Measurements from ENCODE around the gene RNF222. TPM values are rescaled to one million over a fixed set of nuclear protein-coding genes. Genes with fewer than 3 reads are reported as not detected.

Gene RNF222
- total and polyA plus RNA-seq, 2 experiments from 2014 or later, result 0.07 TPM; not detected in 1

- TF ChIP-seq, protein P1, sequence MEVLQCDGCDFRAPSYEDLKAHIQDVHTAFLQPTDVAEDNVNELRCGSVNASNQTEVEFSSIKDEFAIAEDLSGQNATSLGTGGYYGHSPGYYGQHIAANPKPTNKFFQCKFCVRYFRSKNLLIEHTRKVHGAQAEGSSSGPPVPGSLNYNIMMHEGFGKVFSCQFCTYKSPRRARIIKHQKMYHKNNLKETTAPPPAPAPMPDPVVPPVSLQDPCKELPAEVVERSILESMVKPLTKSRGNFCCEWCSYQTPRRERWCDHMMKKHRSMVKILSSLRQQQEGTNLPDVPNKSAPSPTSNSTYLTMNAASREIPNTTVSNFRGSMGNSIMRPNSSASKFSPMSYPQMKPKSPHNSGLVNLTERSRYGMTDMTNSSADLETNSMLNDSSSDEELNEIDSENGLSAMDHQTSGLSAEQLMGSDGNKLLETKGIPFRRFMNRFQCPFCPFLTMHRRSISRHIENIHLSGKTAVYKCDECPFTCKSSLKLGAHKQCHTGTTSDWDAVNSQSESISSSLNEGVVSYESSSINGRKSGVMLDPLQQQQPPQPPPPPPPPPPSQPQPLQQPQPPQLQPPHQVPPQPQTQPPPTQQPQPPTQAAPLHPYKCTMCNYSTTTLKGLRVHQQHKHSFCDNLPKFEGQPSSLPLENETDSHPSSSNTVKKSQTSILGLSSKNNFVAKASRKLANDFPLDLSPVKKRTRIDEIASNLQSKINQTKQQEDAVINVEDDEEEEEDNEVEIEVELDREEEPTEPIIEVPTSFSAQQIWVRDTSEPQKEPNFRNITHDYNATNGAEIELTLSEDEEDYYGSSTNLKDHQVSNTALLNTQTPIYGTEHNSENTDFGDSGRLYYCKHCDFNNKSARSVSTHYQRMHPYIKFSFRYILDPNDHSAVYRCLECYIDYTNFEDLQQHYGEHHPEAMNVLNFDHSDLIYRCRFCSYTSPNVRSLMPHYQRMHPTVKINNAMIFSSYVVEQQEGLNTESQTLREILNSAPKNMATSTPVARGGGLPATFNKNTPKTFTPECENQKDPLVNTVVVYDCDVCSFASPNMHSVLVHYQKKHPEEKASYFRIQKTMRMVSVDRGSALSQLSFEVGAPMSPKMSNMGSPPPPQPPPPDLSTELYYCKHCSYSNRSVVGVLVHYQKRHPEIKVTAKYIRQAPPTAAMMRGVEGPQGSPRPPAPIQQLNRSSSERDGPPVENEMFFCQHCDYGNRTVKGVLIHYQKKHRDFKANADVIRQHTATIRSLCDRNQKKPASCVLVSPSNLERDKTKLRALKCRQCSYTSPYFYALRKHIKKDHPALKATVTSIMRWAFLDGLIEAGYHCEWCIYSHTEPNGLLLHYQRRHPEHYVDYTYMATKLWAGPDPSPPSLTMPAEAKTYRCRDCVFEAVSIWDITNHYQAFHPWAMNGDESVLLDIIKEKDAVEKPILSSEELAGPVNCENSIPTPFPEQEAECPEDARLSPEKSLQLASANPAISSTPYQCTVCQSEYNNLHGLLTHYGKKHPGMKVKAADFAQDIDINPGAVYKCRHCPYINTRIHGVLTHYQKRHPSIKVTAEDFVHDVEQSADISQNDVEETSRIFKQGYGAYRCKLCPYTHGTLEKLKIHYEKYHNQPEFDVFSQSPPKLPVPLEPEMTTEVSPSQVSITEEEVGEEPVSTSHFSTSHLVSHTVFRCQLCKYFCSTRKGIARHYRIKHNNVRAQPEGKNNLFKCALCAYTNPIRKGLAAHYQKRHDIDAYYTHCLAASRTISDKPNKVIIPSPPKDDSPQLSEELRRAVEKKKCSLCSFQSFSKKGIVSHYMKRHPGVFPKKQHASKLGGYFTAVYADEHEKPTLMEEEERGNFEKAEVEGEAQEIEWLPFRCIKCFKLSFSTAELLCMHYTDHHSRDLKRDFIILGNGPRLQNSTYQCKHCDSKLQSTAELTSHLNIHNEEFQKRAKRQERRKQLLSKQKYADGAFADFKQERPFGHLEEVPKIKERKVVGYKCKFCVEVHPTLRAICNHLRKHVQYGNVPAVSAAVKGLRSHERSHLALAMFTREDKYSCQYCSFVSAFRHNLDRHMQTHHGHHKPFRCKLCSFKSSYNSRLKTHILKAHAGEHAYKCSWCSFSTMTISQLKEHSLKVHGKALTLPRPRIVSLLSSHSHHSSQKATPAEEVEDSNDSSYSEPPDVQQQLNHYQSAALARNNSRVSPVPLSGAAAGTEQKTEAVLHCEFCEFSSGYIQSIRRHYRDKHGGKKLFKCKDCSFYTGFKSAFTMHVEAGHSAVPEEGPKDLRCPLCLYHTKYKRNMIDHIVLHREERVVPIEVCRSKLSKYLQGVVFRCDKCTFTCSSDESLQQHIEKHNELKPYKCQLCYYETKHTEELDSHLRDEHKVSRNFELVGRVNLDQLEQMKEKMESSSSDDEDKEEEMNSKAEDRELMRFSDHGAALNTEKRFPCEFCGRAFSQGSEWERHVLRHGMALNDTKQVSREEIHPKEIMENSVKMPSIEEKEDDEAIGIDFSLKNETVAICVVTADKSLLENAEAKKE (CRISPR knock-in tag; IDR thresholded peaks at IDR 0.05), result no peak
- no peak for TF ChIP-seq STAT1 (IDR thresholded peaks at IDR 0.05; ENCODE audit: unreplicated experiment)
- no peak for TF ChIP-seq POLR2AphosphoS5 (IDR thresholded peaks at IDR 0.05; ENCODE audit: low read depth)
- TF ChIP-seq CREB1 (CRISPR knock-in tag; IDR thresholded peaks at IDR 0.05; ENCODE audit: low read depth), result no peak
- no peak; the same call in 1 of the 2 replicates for TF ChIP-seq NANOG (IDR thresholded peaks at IDR 0.05; ENCODE audit: borderline replicate concordance)
- TF ChIP-seq ZNF114 (CRISPR knock-in tag; IDR thresholded peaks at IDR 0.05), result no peak
- no peak for TF ChIP-seq EZH2phosphoT487 (IDR thresholded peaks at IDR 0.05; ENCODE audit: unreplicated experiment)
- no peak for TF ChIP-seq CTCF (conservative IDR thresholded peaks at IDR 0.05; ENCODE audit: low read depth in 2 of 2)
- TF ChIP-seq, protein P2, sequence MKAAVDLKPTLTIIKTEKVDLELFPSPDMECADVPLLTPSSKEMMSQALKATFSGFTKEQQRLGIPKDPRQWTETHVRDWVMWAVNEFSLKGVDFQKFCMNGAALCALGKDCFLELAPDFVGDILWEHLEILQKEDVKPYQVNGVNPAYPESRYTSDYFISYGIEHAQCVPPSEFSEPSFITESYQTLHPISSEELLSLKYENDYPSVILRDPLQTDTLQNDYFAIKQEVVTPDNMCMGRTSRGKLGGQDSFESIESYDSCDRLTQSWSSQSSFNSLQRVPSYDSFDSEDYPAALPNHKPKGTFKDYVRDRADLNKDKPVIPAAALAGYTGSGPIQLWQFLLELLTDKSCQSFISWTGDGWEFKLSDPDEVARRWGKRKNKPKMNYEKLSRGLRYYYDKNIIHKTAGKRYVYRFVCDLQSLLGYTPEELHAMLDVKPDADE (IDR thresholded peaks at IDR 0.05), result no peak
Measured at GRCh38 chr17:8360260-8360659, 37.4 kb downstream of the RNF222 start (continued).

Data from GM23338 (cell line).